ENCODE measurements around the gene BTD.

The BTD gene

GRCh38 chr3:15683253-15683652 is 81.7 kb downstream of the BTD start:
- peaks cover 42% of the 10 kb centered on the region for H3K36me3 ChIP-seq (ENCODE audit: low read length)
- H3F3A ChIP-seq (ENCODE audit: insufficient read depth) = peaks cover 6% of the 10 kb centered on the region; the same call in 1 of the 2 replicates
- H3K9ac ChIP-seq (ENCODE audit: low read length) = no peak overlapping the region
- no peaks in the 10 kb centered on the region for H3K9me2 ChIP-seq (replicated peaks; ENCODE audit: insufficient read depth, low read length)
- no peaks in the 10 kb centered on the region for H3K79me2 ChIP-seq (ENCODE audit: insufficient read depth, low read length)
- TF ChIP-seq CTCF (IDR thresholded peaks at IDR 0.05; ENCODE audit: insufficient read depth, low read length, poor library complexity, severe bottlenecking) = no peak
- no peak for TF ChIP-seq EZH2phosphoT487 (conservative IDR thresholded peaks at IDR 0.05; ENCODE audit: low read length)
- H3K27ac ChIP-seq (ENCODE audit: low read depth, low read length) = no peak overlapping the region
- H3K4me3 ChIP-seq (ENCODE audit: insufficient read depth, low read length, poor library complexity, severe bottlenecking) = no peak overlapping the region
- no peaks in the 10 kb centered on the region for H3K27me3 ChIP-seq (ENCODE audit: low read length)
- no peak overlapping the region for H2AFZ ChIP-seq (ENCODE audit: low read depth, low read length, severe bottlenecking)
- H3K4me2 ChIP-seq (ENCODE audit: low read depth, low read length, poor library complexity, severe bottlenecking) = no peak overlapping the region
- H3K9me3 ChIP-seq (ENCODE audit: insufficient read depth, low read length) = no peaks in the 10 kb centered on the region
- no peaks in the 10 kb centered on the region for H4K20me1 ChIP-seq (ENCODE audit: low read depth, low read length)

- H3K9me2 ChIP-seq (replicated peaks; ENCODE audit: insufficient read depth, low read length) = no peaks in the 10 kb centered on the region
- H3K27ac ChIP-seq (ENCODE audit: low read depth, low read length) = no peak overlapping the region
- H3K9ac ChIP-seq (ENCODE audit: low read length) = no peak overlapping the region
- peaks cover 50% of the 10 kb centered on the region for H3K36me3 ChIP-seq (ENCODE audit: low read length)
- no peaks in the 10 kb centered on the region for H3K79me2 ChIP-seq (ENCODE audit: insufficient read depth, low read length)
- H3K9me3 ChIP-seq (ENCODE audit: insufficient read depth, low read length) = no peaks in the 10 kb centered on the region
- TF ChIP-seq CTCF (IDR thresholded peaks at IDR 0.05; ENCODE audit: insufficient read depth, low read length, poor library complexity, severe bottlenecking) (no peak), EZH2phosphoT487 (conservative IDR thresholded peaks at IDR 0.05; ENCODE audit: low read length) (no peak)
- H3K4me2 ChIP-seq (ENCODE audit: low read depth, low read length, poor library complexity, severe bottlenecking) = no peak overlapping the region
- no peaks in the 10 kb centered on the region for H4K20me1 ChIP-seq (ENCODE audit: low read depth, low read length)
- H2AFZ ChIP-seq (ENCODE audit: low read depth, low read length, severe bottlenecking) = no peak overlapping the region
- no peaks in the 10 kb centered on the region for H3K27me3 ChIP-seq (ENCODE audit: low read length)
- H3K4me3 ChIP-seq (ENCODE audit: insufficient read depth, low read length, poor library complexity, severe bottlenecking) = no peak overlapping the region
- H3F3A ChIP-seq (ENCODE audit: insufficient read depth) = peaks cover 6% of the 10 kb centered on the region; the same call in 1 of the 2 replicates
Observed at GRCh38 chr3:15685927-15686326, 84.4 kb downstream of the BTD start.

GRCh38 chr3:15690230-15690629 is 88.7 kb downstream of the BTD start:
- no peak overlapping the region for H2AFZ ChIP-seq (ENCODE audit: low read depth, low read length, severe bottlenecking)
- no peaks in the 10 kb centered on the region for H3K79me2 ChIP-seq (ENCODE audit: insufficient read depth, low read length)
- H3K9ac ChIP-seq (ENCODE audit: low read length) = no peak overlapping the region
- no peaks in the 10 kb centered on the region for H3K9me3 ChIP-seq (ENCODE audit: insufficient read depth, low read length)
- no peaks in the 10 kb centered on the region for H3F3A ChIP-seq (ENCODE audit: insufficient read depth)
- H4K20me1 ChIP-seq (ENCODE audit: low read depth, low read length) = no peaks in the 10 kb centered on the region
- H3K27ac ChIP-seq (ENCODE audit: low read depth, low read length) = no peak overlapping the region
- H3K9me2 ChIP-seq (replicated peaks; ENCODE audit: insufficient read depth, low read length) = no peaks in the 10 kb centered on the region
- H3K36me3 ChIP-seq (ENCODE audit: low read length) = peaks cover 35% of the 10 kb centered on the region
- no peaks in the 10 kb centered on the region for H3K27me3 ChIP-seq (ENCODE audit: low read length)
- no peak for TF ChIP-seq EZH2phosphoT487 (conservative IDR thresholded peaks at IDR 0.05; ENCODE audit: low read length)
- TF ChIP-seq CTCF (IDR thresholded peaks at IDR 0.05; ENCODE audit: insufficient read depth, low read length, poor library complexity, severe bottlenecking) = no peak
- H3K4me2 ChIP-seq (ENCODE audit: low read depth, low read length, poor library complexity, severe bottlenecking) = no peak overlapping the region
- H3K4me3 ChIP-seq (ENCODE audit: insufficient read depth, low read length, poor library complexity, severe bottlenecking) = no peak overlapping the region
